GM23338 (cell line): ENCODE data around the gene CPSF3.

Source experiments
- CREB1 ChIP-seq: fragments of 250-450 bp; sonication (Bioruptor Pico); IDR thresholded peaks from 2 replicates; pipeline ENCODE4 v1.5.0; 2020; ENCODE audit warnings: low read depth, mild to moderate bottlenecking, moderate library complexity
- EZH2 ChIP-seq: fragments of 200-600 bp; sonication (generic); IDR thresholded peaks from one replicate; pipeline ENCODE4 v1.8.0; 2017; ENCODE audit warnings: antibody characterized with exemption, mild to moderate bottlenecking, low read depth; ENCODE audit not compliant: unreplicated experiment
- EZH2phosphoT487 ChIP-seq: fragments of 200-600 bp; sonication (generic); IDR thresholded peaks from one replicate; pipeline ENCODE4 v1.8.1; 2018; ENCODE audit warnings: antibody characterized with exemption; ENCODE audit not compliant: unreplicated experiment
- JUNB ChIP-seq: IDR thresholded peaks from one replicate; pipeline ENCODE4 v1.6.1; 2016; ENCODE audit warnings: antibody characterized with exemption; ENCODE audit not compliant: unreplicated experiment
- NANOG ChIP-seq: IDR thresholded peaks from 2 replicates; pipeline ENCODE4 v1.6.1; 2016; ENCODE audit warnings: antibody characterized with exemption, borderline replicate concordance
- POLR2AphosphoS5 ChIP-seq: IDR thresholded peaks from 2 replicates; pipeline ENCODE4 v1.6.1; 2016; ENCODE audit warnings: antibody characterized with exemption, low read depth
- ZNF114 ChIP-seq: fragments of 250-450 bp; sonication (Bioruptor Pico); IDR thresholded peaks from 2 replicates; pipeline ENCODE4 v1.5.0; 2020; ENCODE audit warnings: mild to moderate bottlenecking, moderate library complexity
- ZNF331 ChIP-seq: fragments of 250-450 bp; sonication (Bioruptor Pico); IDR thresholded peaks from 2 replicates; pipeline ENCODE4 v1.5.0; 2020; ENCODE audit warnings: low read depth, mild to moderate bottlenecking, moderate library complexity
- TF ChIP-seq, protein P1 (sequence below): IDR thresholded peaks from one replicate; pipeline ENCODE4 v1.6.1; 2018; ENCODE audit warnings: antibody characterized with exemption; ENCODE audit not compliant: unreplicated experiment
- TF ChIP-seq, protein P2 (sequence below), 2 experiments: fragments of 200-600 bp in 1 of 2; sonication (generic) in 1 of 2; conservative IDR thresholded peaks; 2 replicates each; pipeline versions ENCODE4 v1.5.1 to v1.6.1; 2016 to 2017; ENCODE audit warnings: antibody characterized with exemption in 2 of 2, low read depth in 2 of 2, mild to moderate bottlenecking in 2 of 2, moderate library complexity in 1 of 2
- TF ChIP-seq, protein P3 (sequence below): IDR thresholded peaks from 2 replicates; pipeline ENCODE4 v1.6.1; 2016; ENCODE audit warnings: antibody characterized with exemption

DNA sequence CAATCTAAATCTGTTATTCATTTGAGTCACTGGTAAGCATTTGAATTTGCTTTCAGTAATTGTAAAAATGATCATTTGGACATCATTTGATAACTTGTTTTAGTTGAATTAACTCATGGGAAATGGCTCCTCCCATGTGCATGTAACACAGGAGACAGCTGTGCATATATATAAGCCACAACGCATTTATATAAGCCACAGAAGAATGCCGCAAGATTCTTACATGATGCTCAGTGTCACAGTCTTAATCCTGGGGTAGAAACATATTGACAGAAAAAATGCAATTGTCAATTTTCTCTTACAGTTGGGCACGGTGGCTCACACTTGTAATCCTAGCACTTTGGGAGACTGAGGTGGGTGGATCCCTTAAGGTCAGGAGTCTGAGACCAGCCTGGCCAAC is 37.6 kb downstream of the CPSF3 start:
- TF ChIP-seq JUNB = no peak
- TF ChIP-seq, protein P1, sequence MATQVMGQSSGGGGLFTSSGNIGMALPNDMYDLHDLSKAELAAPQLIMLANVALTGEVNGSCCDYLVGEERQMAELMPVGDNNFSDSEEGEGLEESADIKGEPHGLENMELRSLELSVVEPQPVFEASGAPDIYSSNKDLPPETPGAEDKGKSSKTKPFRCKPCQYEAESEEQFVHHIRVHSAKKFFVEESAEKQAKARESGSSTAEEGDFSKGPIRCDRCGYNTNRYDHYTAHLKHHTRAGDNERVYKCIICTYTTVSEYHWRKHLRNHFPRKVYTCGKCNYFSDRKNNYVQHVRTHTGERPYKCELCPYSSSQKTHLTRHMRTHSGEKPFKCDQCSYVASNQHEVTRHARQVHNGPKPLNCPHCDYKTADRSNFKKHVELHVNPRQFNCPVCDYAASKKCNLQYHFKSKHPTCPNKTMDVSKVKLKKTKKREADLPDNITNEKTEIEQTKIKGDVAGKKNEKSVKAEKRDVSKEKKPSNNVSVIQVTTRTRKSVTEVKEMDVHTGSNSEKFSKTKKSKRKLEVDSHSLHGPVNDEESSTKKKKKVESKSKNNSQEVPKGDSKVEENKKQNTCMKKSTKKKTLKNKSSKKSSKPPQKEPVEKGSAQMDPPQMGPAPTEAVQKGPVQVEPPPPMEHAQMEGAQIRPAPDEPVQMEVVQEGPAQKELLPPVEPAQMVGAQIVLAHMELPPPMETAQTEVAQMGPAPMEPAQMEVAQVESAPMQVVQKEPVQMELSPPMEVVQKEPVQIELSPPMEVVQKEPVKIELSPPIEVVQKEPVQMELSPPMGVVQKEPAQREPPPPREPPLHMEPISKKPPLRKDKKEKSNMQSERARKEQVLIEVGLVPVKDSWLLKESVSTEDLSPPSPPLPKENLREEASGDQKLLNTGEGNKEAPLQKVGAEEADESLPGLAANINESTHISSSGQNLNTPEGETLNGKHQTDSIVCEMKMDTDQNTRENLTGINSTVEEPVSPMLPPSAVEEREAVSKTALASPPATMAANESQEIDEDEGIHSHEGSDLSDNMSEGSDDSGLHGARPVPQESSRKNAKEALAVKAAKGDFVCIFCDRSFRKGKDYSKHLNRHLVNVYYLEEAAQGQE = no peak
- TF ChIP-seq, protein P2, sequence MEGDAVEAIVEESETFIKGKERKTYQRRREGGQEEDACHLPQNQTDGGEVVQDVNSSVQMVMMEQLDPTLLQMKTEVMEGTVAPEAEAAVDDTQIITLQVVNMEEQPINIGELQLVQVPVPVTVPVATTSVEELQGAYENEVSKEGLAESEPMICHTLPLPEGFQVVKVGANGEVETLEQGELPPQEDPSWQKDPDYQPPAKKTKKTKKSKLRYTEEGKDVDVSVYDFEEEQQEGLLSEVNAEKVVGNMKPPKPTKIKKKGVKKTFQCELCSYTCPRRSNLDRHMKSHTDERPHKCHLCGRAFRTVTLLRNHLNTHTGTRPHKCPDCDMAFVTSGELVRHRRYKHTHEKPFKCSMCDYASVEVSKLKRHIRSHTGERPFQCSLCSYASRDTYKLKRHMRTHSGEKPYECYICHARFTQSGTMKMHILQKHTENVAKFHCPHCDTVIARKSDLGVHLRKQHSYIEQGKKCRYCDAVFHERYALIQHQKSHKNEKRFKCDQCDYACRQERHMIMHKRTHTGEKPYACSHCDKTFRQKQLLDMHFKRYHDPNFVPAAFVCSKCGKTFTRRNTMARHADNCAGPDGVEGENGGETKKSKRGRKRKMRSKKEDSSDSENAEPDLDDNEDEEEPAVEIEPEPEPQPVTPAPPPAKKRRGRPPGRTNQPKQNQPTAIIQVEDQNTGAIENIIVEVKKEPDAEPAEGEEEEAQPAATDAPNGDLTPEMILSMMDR (conservative IDR thresholded peaks at IDR 0.05; ENCODE audit: low read depth in 2 of 2) = no peak
- TF ChIP-seq POLR2AphosphoS5 = no peak
- TF ChIP-seq EZH2 = no peak
- TF ChIP-seq EZH2phosphoT487 = no peak
- TF ChIP-seq CREB1 = no peak
- TF ChIP-seq, protein P3, sequence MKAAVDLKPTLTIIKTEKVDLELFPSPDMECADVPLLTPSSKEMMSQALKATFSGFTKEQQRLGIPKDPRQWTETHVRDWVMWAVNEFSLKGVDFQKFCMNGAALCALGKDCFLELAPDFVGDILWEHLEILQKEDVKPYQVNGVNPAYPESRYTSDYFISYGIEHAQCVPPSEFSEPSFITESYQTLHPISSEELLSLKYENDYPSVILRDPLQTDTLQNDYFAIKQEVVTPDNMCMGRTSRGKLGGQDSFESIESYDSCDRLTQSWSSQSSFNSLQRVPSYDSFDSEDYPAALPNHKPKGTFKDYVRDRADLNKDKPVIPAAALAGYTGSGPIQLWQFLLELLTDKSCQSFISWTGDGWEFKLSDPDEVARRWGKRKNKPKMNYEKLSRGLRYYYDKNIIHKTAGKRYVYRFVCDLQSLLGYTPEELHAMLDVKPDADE = no peak
- TF ChIP-seq ZNF331 (CRISPR knock-in tag) = no peak
- no peak for TF ChIP-seq ZNF114 (CRISPR knock-in tag)
- no peak for TF ChIP-seq NANOG
